HG02938 (cell line): ENCODE measurements around the gene CNTN4.

Source experiments
- ATAC-seq: cut with Tn5 transposase; IDR thresholded peaks from one replicate; pipeline ENCODE4 v1.9.1; 2021; ENCODE audit warnings: mild to moderate bottlenecking, moderate library complexity; ENCODE audit not compliant: unreplicated experiment

CNTN4 gene

DNA sequence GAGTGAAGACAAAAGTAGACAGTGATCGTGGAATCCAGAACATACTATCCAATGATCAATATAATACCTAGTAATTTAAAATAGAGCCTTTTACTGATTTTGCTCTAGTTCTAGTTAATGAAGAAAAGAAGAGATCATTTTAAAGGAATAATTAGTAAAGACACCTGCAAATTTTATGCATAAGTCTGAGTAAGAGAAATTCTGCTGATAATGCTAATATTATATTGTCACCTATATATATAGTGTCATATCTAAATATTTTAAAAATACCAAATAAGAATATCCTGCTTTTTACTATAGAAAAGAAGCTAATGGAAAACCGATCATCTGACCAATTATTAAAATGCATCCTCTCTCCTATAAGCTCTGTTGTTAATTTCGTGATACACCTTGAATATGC lies 152.1 kb downstream of the CNTN4 start:
- no peak for ATAC-seq

DNA sequence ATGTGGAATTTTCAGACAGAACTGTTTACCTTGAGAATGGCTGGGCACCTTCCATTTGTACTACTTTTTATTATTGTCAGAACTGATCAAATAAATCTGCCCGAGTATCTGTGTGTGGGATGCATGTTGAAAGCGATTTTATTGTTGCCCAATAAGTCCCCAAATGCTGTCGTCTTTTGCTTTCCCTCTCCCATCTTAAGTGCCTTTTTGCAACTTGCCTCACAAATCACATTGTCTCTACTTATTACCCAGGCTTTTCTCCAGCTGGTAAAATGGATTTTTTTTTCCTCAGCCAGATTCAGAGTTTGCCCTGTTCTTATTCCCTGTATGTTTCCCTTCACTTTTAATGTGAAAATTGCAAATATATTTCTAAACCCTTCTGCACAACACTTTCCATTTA lies 163.1 kb downstream of the CNTN4 start:
- ATAC-seq, result no peak

DNA sequence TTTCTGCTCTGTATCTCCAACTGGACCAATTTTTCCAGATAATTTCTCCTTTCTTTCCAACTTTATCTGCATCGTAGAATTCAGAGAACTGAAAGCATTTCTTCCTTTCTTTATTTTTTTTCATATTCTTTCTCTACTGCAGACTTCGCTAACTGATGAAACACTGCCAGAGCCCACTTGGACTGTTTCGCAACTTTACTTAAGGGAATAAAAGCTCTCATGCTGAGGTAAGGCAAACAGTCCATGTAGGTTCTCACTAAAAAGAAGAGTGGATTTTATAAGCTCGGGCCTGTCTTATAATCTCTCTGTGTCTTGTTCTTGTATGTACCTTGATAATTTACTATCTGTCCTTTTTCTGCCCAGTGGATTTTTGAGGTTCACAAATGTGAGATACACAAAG lies 163.5 kb downstream of the CNTN4 start:
- ATAC-seq, result no peak

DNA sequence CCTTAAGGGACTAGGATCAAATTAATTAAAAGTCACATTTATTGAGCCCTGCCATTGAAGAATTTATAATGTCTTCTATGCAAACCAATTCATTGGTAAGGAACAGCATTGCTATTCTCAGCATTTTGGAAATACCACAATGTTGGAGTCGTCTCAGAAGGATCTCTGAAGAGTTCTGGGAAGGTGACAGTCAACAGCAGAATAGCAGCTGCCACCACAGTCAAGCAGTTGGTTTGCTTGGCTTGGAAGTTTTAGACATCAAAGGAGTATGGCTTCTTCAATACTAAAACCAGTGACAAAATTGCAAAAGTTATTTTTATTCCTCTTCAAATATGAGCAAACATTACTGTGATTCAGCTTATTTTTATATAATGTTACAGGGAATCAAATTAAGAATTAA lies 167.9 kb downstream of the CNTN4 start:
- no peak for ATAC-seq

DNA sequence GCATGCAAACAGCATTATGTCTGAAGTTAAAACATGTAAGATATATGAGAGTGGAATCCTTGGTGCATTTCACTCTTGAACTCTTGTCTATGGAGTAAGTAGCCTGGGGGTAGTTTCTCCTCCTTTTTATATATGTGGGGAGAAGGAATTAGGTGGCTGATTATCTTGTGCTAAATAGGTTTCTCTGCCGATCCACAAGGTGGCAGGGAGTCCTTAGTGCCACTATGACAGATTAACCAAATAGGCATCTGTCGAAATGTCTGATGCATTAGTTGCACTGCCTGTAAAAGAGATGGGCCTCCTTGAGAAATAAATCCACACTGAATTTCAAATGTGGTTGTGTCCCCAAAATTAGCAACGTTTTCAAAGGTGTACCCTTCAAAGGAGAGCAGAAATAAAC lies 170.1 kb downstream of the CNTN4 start:
- no peak for ATAC-seq

DNA sequence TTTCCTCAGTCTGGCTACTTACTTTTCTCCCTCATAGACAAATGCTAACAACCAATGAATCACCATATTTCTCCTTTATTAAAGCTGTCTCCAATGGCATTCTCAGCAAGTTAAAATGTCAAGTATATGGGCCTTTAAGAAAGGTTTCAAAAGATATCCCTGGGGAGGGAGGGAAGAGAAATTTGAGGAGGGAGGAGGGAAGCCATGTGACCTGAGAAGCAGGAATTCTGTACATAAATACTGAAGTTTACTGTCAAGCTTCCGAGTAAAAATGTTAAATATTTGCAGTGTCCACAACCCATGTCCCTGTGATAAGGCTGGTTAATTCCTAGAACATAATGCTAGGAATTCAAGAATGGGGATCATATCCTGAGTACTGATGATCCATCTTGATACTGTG lies 175.9 kb downstream of the CNTN4 start:
- no peak for ATAC-seq

DNA sequence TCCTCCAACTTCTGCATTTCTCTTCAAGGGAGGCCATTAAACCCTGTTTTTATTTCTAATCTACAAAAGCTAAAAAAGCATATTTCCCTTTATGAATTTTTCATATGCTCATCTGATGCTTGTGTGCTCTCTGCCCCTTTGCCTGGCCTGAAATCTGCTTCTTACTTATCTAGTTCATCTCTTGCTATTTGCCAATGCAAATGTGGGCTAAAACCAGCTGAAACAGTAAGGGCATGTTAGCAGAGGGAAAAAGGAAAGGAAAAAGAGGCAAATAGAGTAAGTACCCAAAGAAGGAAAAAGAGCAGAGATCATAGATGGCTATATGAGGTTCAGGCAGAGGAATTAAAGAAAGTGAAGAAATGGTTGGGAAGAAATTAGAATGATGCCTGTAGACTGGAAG lies 185.2 kb downstream of the CNTN4 start:
- ATAC-seq, result no peak

DNA sequence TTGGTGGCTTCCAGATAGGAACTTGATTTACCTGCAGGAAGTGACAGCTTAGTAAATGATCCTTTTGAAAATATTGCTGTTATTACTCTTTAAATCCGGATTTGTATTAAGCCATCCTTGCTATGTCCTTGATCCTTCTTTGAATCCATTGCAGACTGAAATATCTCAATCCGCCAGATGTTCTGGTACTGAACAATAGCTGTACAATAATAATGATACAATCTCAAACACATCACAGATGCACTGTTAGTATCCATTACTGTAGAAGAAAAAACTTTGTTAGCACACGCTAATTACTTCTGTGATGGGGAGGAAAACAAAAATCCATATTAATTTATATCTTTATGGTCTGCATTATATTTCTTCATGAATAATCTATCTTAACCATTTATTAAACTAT lies 202.3 kb downstream of the CNTN4 start:
- no peak for ATAC-seq

DNA sequence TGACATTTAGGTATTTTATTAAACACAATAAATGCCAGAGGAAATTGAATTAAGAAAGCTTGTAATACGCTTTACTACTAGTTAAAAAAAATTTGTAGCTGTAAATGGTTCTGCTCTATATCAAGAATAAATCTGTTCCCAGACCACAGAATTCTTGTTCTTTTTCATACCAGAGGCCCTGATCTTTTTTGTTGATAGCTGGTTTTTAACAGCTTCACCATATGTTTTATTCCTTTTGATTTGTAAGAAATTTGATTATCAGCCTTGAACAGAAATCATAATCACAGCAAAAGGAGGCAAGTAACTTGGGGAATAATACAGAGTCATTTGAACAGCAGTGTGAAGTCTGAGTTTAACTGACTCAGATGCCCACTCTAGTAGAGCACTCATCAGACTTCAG lies 202.7 kb downstream of the CNTN4 start:
- no peak for ATAC-seq

DNA sequence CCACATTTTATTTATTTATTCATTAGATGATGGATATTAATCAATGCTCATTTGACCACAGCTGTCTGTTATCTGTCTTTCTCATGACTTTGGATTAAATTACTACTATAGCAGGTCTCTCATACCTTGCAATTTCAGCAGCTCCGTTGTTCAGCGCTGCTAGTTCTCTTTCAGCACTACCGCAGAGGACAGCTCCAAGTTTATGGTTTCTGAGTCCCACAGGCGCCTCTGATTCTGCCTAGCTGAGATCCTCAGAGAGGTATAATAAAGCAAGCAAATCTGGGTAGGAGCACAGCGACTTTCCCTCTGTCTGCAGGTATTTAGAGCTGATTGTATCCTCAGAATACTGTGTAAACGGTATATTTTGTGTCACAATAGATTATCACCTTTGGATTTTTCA lies 204.9 kb downstream of the CNTN4 start:
- no peak for ATAC-seq

DNA sequence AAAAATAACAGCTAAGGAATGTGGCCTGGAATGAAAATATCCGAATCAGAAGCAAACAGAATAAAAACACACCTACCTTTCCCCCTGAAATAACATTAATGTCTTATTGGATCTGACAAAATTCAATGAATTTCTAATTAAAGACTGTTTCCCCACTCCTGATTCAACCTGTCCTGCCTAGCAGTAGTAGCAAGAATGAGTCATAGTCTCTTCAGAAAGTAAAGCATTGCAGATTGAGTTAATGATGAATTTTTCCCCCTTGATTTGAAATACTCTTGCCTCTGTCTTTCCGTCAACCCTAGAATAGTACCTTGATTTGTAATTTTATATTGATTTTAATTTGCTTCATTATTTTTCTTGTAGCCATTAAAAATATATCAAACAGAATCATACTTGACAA lies 212.4 kb downstream of the CNTN4 start:
- no peak for ATAC-seq

DNA sequence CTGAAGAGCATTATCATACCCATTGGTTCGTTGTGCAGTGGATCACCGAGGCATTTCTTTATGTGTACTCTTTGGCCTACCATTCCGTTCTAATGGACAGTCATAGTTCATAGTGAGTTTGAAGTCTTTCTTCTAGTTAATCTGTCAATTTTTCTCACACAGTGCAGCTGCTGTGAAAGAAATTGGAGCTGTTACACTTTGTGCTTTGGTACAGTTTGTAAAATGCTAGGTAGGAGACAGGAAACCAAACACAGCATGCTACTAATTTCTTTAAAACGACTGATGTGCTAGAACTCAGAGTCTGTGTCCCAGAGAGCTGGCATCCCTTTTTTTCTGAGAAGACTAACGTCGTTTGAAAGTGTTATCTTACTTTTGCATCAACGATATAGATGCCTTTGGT lies 218.9 kb downstream of the CNTN4 start:
- ATAC-seq, result no peak

DNA sequence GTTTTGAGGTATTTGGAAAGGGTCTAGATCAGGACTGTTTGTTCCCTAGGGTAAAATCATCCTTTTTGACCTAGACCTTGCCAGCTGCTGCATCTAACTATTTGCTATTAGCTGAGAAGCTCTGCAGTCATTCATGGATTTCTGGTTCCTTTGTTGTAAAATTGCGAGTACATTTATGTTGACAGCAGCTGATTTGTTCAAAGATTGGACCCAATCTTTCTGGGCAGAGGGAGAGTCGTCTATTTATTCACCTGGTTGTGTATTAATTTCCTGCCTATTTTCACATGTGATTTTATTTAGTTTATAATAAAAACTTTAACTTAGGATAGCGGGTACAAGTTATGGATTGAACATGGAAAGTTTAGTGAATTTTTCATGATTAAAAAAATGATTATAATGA lies 236.3 kb downstream of the CNTN4 start:
- ATAC-seq, result no peak

DNA sequence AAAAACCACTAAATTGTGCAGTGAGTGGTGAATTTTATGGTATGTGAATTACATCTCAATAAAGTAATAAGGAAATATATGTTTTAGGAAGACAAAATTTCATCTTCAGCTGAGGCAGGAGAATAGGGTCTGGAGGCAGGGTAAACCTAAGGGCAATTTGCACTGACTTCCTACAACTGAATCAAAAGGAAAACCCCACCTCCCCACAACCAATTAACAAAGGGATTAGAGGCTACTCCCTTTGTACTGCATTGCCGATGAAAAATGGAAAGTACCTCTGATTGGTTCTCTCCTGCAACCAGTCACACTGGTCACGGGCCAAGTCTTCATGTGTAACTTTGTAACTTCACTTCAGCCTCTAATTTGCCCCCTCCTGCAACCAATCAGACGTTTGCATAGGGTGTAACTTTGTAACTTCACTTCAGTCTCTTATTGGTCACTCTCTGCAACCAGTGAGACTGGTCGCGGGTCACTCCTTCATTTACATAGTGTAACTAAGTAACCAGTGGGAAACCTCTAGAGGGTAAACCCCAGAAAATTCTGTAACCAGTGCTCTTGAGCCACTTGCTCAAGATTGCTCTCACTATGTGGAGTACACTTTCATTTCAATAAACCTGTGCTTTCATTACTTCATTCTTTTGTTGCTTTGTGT lies 244.5 kb downstream of the CNTN4 start:
- ATAC-seq, result no peak

DNA sequence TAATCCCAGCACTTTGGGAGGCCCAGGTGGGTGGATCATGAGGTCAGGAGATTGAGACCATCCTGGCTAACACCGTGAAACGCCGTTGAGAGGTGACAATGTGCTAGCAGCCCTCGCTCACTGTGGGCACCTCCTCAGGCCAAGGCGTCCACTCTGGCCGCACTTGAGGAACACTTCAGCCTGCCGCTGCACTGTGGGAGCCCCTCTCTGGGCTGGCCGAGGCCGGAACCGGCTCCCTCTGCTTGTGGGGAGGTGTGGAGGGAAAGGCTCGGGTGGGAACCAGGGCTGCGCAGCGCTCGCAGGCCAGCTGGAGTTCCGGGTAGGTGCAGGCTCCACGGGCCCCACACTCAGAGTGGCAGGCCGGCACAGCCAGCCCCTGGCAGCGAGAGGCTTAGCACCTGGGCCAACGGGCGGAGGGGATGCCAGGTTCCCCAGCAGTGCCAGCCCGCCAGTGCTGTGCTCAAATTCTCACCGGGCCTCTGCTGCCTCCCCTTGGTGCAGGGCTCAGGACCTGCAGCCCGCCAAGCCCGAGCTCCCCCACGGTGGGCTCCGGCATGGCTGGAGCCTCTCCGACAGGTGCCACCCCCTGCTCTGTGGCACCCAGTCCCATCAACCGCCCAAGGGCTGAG lies 253.6 kb downstream of the CNTN4 start:
- ATAC-seq, result no peak

DNA sequence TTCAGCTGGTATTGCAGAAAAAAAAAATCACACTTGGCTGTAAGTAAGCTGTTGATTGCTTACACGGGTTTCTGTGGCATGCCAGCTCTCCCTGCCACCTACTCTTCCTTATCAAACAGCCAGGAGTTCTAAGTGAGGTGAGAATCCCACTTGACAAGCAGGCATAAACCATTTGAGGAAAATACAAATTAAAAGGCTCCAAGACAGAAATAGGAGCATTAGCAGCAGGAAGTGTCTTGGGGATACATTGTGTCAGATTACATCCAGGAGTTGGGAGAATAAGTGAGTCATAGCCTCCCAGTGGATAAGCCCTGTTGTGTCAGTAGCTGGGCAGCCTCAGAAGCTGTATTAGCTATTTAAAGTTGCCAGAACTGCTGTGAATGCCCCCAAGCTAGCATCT lies 256.0 kb downstream of the CNTN4 start:
- no peak for ATAC-seq

DNA sequence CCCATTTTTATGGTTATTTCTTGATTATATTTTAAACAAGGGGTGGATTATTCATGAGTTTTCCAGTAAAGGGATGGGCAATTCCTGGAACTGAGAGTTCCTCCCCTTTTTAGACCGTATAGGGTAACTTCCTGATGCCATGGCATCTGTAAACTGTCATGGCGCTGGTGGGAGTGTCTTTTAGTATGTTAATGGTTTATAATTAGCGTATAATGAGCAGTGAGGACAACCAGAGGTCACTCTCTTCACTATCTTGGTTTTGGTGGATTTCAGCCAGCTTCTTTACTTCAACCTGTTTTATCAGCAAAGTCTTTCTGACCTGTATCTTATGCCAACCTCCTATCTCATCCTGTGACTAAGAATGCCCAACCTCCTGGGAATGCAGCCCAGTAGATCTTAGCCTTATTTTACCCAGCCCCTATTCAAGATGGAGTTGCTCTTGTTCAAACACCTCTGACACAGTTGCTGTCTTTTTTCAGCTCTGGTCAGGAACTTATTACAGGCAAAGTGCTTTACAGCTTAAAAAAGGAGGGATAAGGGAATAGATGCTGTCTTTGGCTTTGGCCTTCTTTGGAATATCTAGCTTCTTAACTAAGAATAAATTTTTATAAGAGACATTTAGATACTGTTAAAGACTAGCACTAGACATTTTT lies 257.8 kb downstream of the CNTN4 start:
- no peak for ATAC-seq

DNA sequence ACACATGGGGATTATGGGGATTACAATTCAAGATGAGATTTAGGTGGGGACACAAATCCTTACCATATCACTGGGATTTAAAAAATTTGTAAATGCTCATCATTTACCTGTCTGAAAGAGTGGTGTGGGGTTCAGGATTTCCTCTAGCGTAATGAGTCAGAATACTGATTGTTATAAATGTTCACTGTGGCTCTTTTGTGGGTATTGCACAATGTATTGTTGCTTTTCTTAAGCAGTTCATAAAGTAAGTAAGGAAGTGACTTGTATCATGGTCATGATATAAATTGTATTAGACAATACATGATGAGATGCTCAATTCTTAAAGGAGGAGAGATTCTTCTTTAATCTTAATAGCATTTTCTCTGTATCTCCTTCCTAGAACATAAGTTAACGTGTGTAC lies 262.1 kb downstream of the CNTN4 start:
- ATAC-seq, result no peak

DNA sequence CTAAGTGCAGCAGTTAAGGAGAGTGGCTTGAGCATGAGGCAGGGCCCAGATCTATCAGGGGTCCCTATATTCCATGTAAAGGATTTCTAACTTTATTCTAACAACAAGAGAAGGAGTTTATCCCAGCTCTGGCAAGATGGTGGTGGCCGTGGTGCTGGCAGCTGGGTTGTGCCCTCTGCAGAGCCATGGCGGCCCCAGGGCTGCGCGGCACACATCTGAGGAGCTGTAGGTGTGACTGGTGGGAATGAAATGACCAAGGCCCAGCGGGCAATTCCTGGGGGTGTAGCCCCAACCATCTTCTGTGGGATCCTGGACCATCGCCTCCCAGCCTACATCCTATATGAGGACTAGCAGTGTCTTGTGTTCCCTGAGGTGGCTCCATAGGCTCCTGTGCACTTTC lies 263.5 kb downstream of the CNTN4 start:
- no peak for ATAC-seq

DNA sequence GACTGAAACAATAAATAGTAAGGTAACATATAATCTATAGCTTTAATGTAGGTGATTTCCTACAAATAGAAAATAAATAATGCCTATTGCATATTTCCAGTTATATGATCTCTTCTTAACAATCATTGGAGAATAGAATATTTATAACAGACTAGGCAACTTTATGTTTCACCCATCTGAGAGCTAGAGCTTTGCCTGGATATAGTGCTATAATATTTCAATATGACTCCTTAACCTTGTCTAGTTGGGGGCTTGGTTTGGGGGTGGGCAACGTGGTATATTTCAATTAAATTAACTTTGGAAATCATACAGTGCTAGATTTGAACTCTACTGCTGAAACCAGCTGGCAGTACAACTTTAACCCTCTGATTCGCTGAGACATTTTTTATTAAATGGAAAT lies 265.2 kb downstream of the CNTN4 start:
- ATAC-seq, result no peak

DNA sequence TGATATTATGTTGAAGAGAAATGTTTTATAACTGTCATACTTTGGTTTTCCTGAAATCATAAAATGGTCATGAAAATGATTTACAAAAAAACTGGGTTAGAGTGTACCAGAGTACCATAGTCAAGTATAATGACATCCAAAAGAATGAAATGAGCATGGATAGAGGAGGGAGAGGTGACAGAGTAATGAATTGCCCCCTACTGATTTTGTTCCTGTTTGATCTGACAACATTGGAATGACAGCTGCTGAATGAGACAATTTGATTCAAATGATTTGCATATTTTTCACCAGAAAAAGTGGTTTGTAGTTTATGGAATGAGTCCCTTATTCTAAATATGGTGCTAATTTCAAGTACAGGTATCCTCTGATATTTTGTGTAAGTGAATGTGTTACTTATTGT lies 271.7 kb downstream of the CNTN4 start:
- ATAC-seq, result no peak

DNA sequence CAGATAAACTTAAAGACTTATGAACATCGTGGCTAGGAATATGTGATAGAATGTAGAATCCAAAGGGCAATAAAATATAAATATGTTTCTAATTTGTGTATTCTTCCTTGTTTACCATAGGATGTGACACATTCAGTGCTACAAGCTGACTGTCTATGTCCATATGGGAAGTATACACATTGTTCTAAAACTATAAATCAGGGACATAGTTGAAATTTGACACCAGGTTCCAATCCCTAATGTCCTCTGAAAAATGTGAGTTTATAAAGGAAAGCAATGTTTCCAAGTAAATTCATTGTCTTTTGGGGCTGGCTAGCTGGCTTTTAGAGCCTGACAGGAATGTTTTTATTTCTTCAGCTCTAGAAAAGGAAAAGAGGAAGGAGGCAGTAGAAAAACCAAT lies 273.6 kb downstream of the CNTN4 start:
- ATAC-seq, result no peak

DNA sequence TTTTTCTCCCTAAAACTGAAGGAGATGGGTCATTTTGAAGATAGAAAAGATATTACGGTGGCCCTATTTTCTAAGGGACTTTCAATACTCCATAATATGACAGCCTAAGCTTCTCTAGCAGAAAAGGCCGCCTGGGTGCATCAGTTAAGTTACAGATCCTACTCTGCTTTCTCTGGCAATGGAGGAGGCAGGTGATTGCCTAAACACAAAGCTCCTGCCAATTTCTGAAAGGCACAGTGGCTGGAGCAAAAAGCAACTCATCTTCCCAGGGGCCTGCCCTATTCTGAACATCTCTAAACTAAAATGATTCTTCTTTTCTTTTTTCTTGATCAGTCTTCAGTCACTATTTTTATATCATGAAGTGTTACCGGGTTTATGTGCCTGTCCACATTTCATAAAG lies 276.7 kb downstream of the CNTN4 start:
- no peak for ATAC-seq
